ACC112 (cell line): Measurements from ENCODE around the gene ATAD2B.
"Not testable (repeated sequence)": the region's sequence is repeated elsewhere in the genome, so short reads cannot be mapped to it uniquely, and the experiment has no call there.

Experiments used
- H2AFZ ChIP-seq: fragments of 200-600 bp; sonication (generic); one replicate; pipeline ENCODE4 v1.6.0; 2017; ENCODE audit warnings: antibody characterized with exemption, low read length; ENCODE audit not compliant: unreplicated experiment
- H3K27ac ChIP-seq: fragments of 200-600 bp; sonication (generic); 2 replicates; pipeline ENCODE4 v1.5.1; 2014; ENCODE audit warnings: low read depth, mild to moderate bottlenecking, antibody characterized with exemption, low read length, moderate library complexity
- H3K27me3 ChIP-seq: fragments of 200-600 bp; sonication (generic); 2 replicates; pipeline ENCODE4 v1.6.1; 2014; ENCODE audit warnings: mild to moderate bottlenecking, antibody characterized with exemption, low read length, moderate library complexity, mixed read lengths; ENCODE audit not compliant: insufficient read depth
- H3K36me3 ChIP-seq: fragments of 200-600 bp; sonication (generic); 2 replicates; pipeline ENCODE4 v1.6.1; 2016; ENCODE audit warnings: mild to moderate bottlenecking, antibody characterized with exemption, low read length, moderate library complexity, mixed read lengths; ENCODE audit not compliant: insufficient read depth
- H3K4me1 ChIP-seq: fragments of 200-600 bp; sonication (generic); one replicate; pipeline ENCODE4 v1.6.1; 2016; ENCODE audit warnings: low read length, mixed read lengths; ENCODE audit not compliant: insufficient read depth, unreplicated experiment, control insufficient read depth
- H3K4me3 ChIP-seq: fragments of 200-600 bp; sonication (generic); 2 replicates; pipeline ENCODE4 v1.5.1; 2014; ENCODE audit warnings: mild to moderate bottlenecking, low read depth, low read length
- H3K79me2 ChIP-seq: fragments of 200-600 bp; sonication (generic); one replicate; pipeline ENCODE4 v1.6.0; 2016; ENCODE audit warnings: low read length; ENCODE audit not compliant: control insufficient read depth, unreplicated experiment, insufficient read depth

Gene ATAD2B

GRCh38 chr2:23791030-23791429 lies 135.9 kb downstream of the ATAD2B start:
- H3K4me1 ChIP-seq, result peaks cover 14% of the 10 kb centered on the region
- H2AFZ ChIP-seq, result no peak overlapping the region
- no peaks in the 10 kb centered on the region for H3K79me2 ChIP-seq
- peak overlapping the region; percentile 14; the same call in 1 of the 2 replicates for H3K4me3 ChIP-seq
- no peaks in the 10 kb centered on the region for H3K36me3 ChIP-seq
- peak overlapping the region; percentile 85 for H3K27ac ChIP-seq
- no peaks in the 10 kb centered on the region for H3K27me3 ChIP-seq

DNA sequence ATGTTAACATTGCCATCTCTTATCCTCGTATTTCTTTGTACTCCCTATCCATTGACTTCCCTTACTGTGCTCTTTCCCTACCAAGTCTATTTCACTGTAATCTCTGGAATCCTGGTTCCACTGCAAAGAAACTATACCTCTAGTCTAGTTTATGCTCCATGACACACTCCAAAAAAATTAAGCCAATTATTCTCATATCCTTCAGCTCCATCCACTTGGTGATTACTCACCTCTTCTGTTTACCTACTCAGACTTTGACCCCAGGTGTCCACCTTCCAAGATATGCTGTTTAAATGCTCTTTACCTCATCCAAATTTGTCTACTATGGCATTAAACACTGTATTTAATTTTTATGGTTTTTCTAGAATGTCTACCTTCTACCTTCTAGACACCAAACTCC lies 137.9 kb downstream of the ATAD2B start:
- Histone ChIP-seq H3K4me3 (no peak overlapping the region), H3K4me1 (peaks cover 14% of the 10 kb centered on the region), H3K79me2 (no peaks in the 10 kb centered on the region), H3K36me3 (no peaks in the 10 kb centered on the region), H3K27ac (no peak overlapping the region), H2AFZ (no peak overlapping the region), H3K27me3 (no peaks in the 10 kb centered on the region)

DNA sequence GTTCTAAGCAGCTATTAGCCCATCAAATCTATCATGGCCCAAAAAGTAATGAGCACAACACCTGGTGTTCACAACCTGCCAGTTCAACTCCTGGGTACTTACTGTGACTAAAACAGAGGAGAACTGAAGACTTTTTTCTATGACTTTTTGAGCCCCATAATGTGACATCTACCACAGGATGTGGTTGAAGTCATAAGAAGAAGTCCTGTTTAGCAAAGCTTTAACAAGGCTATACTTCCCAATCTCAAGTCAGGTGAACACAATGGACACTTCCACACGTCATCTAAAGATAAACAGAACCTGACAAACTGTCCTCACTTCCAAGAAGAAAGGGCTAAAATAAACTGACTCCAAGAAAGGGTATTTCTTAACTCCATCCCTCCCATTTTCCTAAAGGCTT lies 138.8 kb downstream of the ATAD2B start:
- H3K36me3 ChIP-seq, result no peaks in the 10 kb centered on the region

GRCh38 chr2:23784971-23785370 lies 142.0 kb downstream of the ATAD2B start:
- H3K79me2 ChIP-seq, result no peaks in the 10 kb centered on the region
- H3K27me3 ChIP-seq, result no peaks in the 10 kb centered on the region
- H3K36me3 ChIP-seq, result 0 out of 2 replicates have a peak, but pooled peaks cover 4% of the 10 kb centered on the region
- no peak overlapping the region for H2AFZ ChIP-seq
- H3K4me1 ChIP-seq, result no peaks in the 10 kb centered on the region
- no peak overlapping the region for H3K4me3 ChIP-seq
- no peak overlapping the region for H3K27ac ChIP-seq

More for the DNA sequence above, 138.8 kb downstream of the ATAD2B start:
- Histone ChIP-seq H2AFZ (no peak overlapping the region), H3K27me3 (no peaks in the 10 kb centered on the region), H3K27ac (no peak overlapping the region), H3K4me1 (peaks cover 14% of the 10 kb centered on the region), H3K79me2 (no peaks in the 10 kb centered on the region), H3K4me3 (no peak overlapping the region)

DNA sequence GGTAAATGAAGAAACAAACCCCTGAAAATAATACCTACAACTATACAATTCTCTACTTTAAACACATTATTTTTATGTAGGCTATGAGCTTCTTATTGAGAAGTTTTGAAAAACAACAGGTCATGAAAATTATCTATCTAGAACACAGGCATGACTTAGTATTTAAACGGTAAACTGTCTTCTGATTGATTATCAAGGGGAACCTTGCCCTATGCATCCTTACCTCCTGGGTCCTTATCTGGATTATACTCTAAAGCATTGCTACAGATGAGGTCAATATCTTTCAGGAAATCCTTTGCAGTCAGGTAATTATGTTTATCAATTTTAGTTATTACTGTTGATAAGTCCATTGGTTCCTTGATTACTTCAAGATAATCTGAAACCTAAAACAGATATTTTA lies 144.3 kb downstream of the ATAD2B start:
- Histone ChIP-seq H3K27ac (no peak overlapping the region), H3K4me3 (no peak overlapping the region), H3K36me3 (0 out of 2 replicates have a peak, but pooled peaks cover 4% of the 10 kb centered on the region), H2AFZ (no peak overlapping the region), H3K27me3 (no peaks in the 10 kb centered on the region), H3K79me2 (no peaks in the 10 kb centered on the region), H3K4me1 (no peaks in the 10 kb centered on the region)

DNA sequence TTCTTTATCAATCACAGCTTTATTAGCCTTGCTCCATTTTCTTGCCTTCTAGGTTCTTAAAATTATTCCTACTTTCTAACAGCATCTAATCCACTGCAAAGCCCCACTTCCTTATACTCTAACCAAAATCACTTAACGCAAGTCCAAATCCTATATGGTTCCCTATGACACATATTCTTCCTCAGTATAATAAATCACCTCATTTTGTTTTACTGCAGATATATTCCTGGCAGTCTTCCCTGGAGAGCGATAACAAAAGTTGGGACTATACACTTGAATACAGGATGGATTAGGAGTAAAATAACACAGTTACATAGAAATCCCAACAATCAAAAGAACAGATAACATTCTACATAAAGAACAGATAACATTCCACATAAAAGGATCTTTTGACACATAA lies 144.8 kb downstream of the ATAD2B start:
- H3K27me3 ChIP-seq, result no peaks in the 10 kb centered on the region
- H3K79me2 ChIP-seq, result no peaks in the 10 kb centered on the region
- no peak overlapping the region for H2AFZ ChIP-seq
- no peak overlapping the region for H3K27ac ChIP-seq
- H3K4me1 ChIP-seq, result no peaks in the 10 kb centered on the region
- 0 out of 2 replicates have a peak, but pooled peaks cover 4% of the 10 kb centered on the region for H3K36me3 ChIP-seq
- H3K4me3 ChIP-seq, result no peak overlapping the region

DNA sequence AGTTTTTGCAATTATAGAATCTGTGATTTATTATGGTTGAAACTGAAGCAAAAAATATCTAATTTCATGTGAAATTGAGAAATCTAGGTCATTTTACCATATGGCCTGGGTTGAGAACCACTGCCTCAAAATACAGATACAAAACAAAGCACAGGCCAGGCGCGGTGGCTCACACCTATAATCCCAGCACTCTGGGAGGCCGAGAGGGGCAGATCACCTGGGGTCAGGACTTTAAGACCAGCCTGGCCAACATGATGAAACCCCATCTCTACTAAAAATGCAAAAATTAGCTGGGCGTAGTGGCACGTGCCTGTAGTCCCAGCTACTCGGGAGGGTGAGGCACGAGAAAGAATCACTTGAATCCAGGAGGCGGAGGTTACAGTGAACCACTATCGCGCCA lies 146.5 kb downstream of the ATAD2B start:
- H3K4me1 ChIP-seq, H2AFZ ChIP-seq, H3K79me2 ChIP-seq, H3K36me3 ChIP-seq, H3K4me3 ChIP-seq, H3K27me3 ChIP-seq, H3K27ac ChIP-seq: not testable (repeated sequence)

DNA sequence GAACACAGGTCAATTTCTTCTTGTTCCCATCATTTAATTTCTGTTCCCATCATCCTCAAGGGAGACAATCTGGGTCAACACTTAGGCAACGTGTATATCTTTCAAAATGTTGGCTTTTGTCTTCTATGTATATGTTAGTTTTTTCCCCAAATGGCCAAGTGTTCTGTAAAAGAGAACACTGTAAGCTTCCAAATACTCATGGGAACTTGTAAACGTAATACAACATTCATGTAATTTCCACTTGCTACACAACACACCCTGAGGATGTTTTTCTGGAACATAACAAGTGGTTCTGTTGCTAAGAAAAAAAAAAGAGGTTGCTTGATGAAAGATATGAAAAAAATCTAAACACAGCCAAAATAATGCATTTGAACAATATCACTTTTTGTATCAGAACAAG lies 149.1 kb downstream of the ATAD2B start:
- H3K79me2 ChIP-seq, result no peaks in the 10 kb centered on the region
- H3K27ac ChIP-seq, result no peak overlapping the region
- peaks cover 8% of the 10 kb centered on the region; the same call in 1 of the 2 replicates for H3K36me3 ChIP-seq
- H3K4me3 ChIP-seq, result no peak overlapping the region
- no peak overlapping the region for H2AFZ ChIP-seq
- H3K4me1 ChIP-seq, result no peaks in the 10 kb centered on the region
- H3K27me3 ChIP-seq, result no peaks in the 10 kb centered on the region

- peaks cover 15% of the 10 kb centered on the region for H3K36me3 ChIP-seq
- no peak overlapping the region for H2AFZ ChIP-seq
- no peaks in the 10 kb centered on the region for H3K79me2 ChIP-seq
- no peak overlapping the region for H3K4me3 ChIP-seq
- H3K27me3 ChIP-seq, result no peaks in the 10 kb centered on the region
- no peaks in the 10 kb centered on the region for H3K4me1 ChIP-seq
- no peak overlapping the region for H3K27ac ChIP-seq
Observed at GRCh38 chr2:23776021-23776420, 150.9 kb downstream of the ATAD2B start.

DNA sequence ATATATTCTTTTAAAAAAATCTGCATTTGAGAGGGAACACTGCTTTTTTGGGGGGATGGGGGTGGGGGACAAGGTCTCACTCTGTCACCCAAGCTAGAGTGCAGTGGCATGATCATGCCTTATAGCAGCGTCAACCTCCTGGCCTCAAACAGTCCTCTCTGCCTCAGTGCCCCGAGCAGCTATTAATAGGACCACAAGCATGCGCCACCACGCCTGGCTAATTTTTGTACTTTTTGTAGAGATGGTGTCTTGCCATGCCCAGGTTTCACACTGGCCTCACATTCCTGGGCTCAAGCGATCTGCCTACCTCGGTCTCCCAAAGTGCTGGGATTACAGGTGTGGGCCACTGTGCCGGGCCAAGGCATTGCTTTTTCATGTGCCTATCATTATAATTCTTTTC lies 154.2 kb downstream of the ATAD2B start:
- H3K36me3 ChIP-seq, result peaks cover 23% of the 10 kb centered on the region
- H3K4me3 ChIP-seq, result no peak overlapping the region
- no peaks in the 10 kb centered on the region for H3K27me3 ChIP-seq
- no peaks in the 10 kb centered on the region for H3K79me2 ChIP-seq
- no peak overlapping the region for H2AFZ ChIP-seq
- no peak overlapping the region for H3K27ac ChIP-seq
- H3K4me1 ChIP-seq, result peaks cover 5% of the 10 kb centered on the region

- Histone ChIP-seq H3K4me3 (no peak overlapping the region), H3K4me1 (peaks cover 5% of the 10 kb centered on the region), H3K36me3 (peaks cover 23% of the 10 kb centered on the region), H3K27me3 (no peaks in the 10 kb centered on the region), H2AFZ (no peak overlapping the region), H3K27ac (no peak overlapping the region), H3K79me2 (no peaks in the 10 kb centered on the region)
Observed at GRCh38 chr2:23772056-23772455, 154.9 kb downstream of the ATAD2B start.
